H9 (cell line): ENCODE results near the gene ZNF813. TPM values are rescaled to one million over a fixed set of nuclear protein-coding genes. Genes with fewer than 3 reads are reported as not detected.
"Not testable (repeated sequence)": the region's sequence is repeated elsewhere in the genome, so short reads cannot be mapped to it uniquely, and the experiment has no call there.

ENCODE experiments used
- DNase-seq: peaks from one replicate; pipeline ENCODE4 v3.0.0-alpha.2; 2017
- H2AFZ ChIP-seq: one replicate; pipeline ENCODE4 v1.6.1; 2013; ENCODE audit warnings: mild to moderate bottlenecking, low read length, control low read depth, moderate library complexity
- H2AK5ac ChIP-seq: 2 replicates; pipeline ENCODE4 v1.6.1; 2013; ENCODE audit warnings: low read length, control low read depth, mixed read lengths; ENCODE audit not compliant: insufficient read length
- H2BK120ac ChIP-seq: one replicate; pipeline ENCODE4 v1.6.1; 2013; ENCODE audit warnings: low read depth, mild to moderate bottlenecking, low read length, control low read depth, inconsistent platforms; ENCODE audit not compliant: poor library complexity, severe bottlenecking
- H2BK12ac ChIP-seq: 2 replicates; pipeline ENCODE4 v1.6.1; 2013; ENCODE audit warnings: low read length, control low read depth, mixed read lengths, low read depth; ENCODE audit not compliant: insufficient read length
- H2BK15ac ChIP-seq: 2 replicates; pipeline ENCODE4 v1.6.1; 2013; ENCODE audit warnings: low read depth, low read length, control low read depth
- H2BK20ac ChIP-seq: one replicate; pipeline ENCODE4 v1.6.1; 2013; ENCODE audit warnings: low read depth, mild to moderate bottlenecking, low read length, control low read depth, inconsistent platforms; ENCODE audit not compliant: poor library complexity, severe bottlenecking
- H2BK5ac ChIP-seq: 2 replicates; pipeline ENCODE4 v1.6.1; 2013; ENCODE audit warnings: low read length, control low read depth, mixed read lengths; ENCODE audit not compliant: insufficient read length
- H3K14ac ChIP-seq: 2 replicates; pipeline ENCODE4 v1.6.1; 2013; ENCODE audit warnings: low read length, control low read depth; ENCODE audit not compliant: insufficient read depth
- H3K18ac ChIP-seq: 2 replicates; pipeline ENCODE4 v1.6.1; 2013; ENCODE audit warnings: low read depth, mild to moderate bottlenecking, mixed read lengths, low read length, control low read depth; ENCODE audit not compliant: insufficient read length
- H3K23ac ChIP-seq: 2 replicates; pipeline ENCODE4 v1.6.1; 2013; ENCODE audit warnings: low read length, control low read depth, mixed read lengths, low read depth; ENCODE audit not compliant: insufficient read length
- H3K23me2 ChIP-seq: 2 replicates; pipeline ENCODE4 v1.6.1; 2013; ENCODE audit warnings: low read depth, mild to moderate bottlenecking, mixed read lengths, low read length, control low read depth; ENCODE audit not compliant: insufficient read length, poor library complexity, severe bottlenecking
- H3K27ac ChIP-seq: 2 replicates; pipeline ENCODE4 v1.5.1; 2013; ENCODE audit warnings: low read length, control low read depth, mixed read lengths, low read depth; ENCODE audit not compliant: insufficient read length
- H3K27me3 ChIP-seq: 2 replicates; pipeline ENCODE4 v1.6.1; 2013; ENCODE audit warnings: low read length, control low read depth, inconsistent platforms; ENCODE audit not compliant: insufficient read depth
- H3K4ac ChIP-seq: 2 replicates; pipeline ENCODE4 v1.6.1; 2013; ENCODE audit warnings: low read depth, mild to moderate bottlenecking, control low read depth, inconsistent platforms, low read length, moderate library complexity
- H3K4me1 ChIP-seq: 2 replicates; pipeline ENCODE4 v1.6.1; 2013; ENCODE audit warnings: low read length, control low read depth, inconsistent platforms; ENCODE audit not compliant: insufficient read depth
- H3K4me2 ChIP-seq: 2 replicates; pipeline ENCODE4 v1.6.1; 2013; ENCODE audit warnings: low read length, control low read depth, mixed read lengths; ENCODE audit not compliant: insufficient read length, insufficient read depth
- H3K56ac ChIP-seq: 2 replicates; pipeline ENCODE4 v1.6.1; 2013; ENCODE audit warnings: low read depth, mild to moderate bottlenecking, mixed read lengths, low read length, control low read depth; ENCODE audit not compliant: insufficient read length
- H3K79me1 ChIP-seq: 2 replicates; pipeline ENCODE4 v1.6.1; 2013; ENCODE audit warnings: low read depth, mild to moderate bottlenecking, moderate library complexity, low read length, control low read depth, inconsistent platforms; ENCODE audit not compliant: insufficient read depth, poor library complexity, severe bottlenecking
- H3K79me2 ChIP-seq: 2 replicates; pipeline ENCODE4 v1.6.1; 2013; ENCODE audit warnings: low read length, control low read depth, inconsistent platforms; ENCODE audit not compliant: insufficient read depth
- H3K9ac ChIP-seq: 2 replicates; pipeline ENCODE4 v1.6.1; 2013; ENCODE audit warnings: low read length, control low read depth, mixed read lengths; ENCODE audit not compliant: insufficient read length; ENCODE audit errors: extremely low read depth
- H3K9me3 ChIP-seq: one replicate; pipeline ENCODE4 v1.6.1; 2013; ENCODE audit warnings: low read depth, low read length, inconsistent platforms; ENCODE audit not compliant: control insufficient read depth
- H3T11ph ChIP-seq: one replicate; pipeline ENCODE4 v1.6.1; 2013; ENCODE audit warnings: mild to moderate bottlenecking, low read length, control low read depth, inconsistent platforms
- H4K20me1 ChIP-seq: one replicate; pipeline ENCODE4 v1.6.1; 2013; ENCODE audit not compliant: control insufficient read depth, insufficient read length, insufficient read depth
- H4K5ac ChIP-seq: 2 replicates; pipeline ENCODE4 v1.6.1; 2013; ENCODE audit warnings: low read depth, mild to moderate bottlenecking, mixed read lengths, low read length, control low read depth; ENCODE audit not compliant: insufficient read length
- H4K8ac ChIP-seq: replicated peaks from 2 replicates; pipeline ENCODE4 v1.6.1; 2013; ENCODE audit warnings: low read length, control low read depth, mixed read lengths, low read depth; ENCODE audit not compliant: insufficient read length
- H4K91ac ChIP-seq: 2 replicates; pipeline ENCODE4 v1.6.1; 2013; ENCODE audit warnings: low read depth, mild to moderate bottlenecking, moderate library complexity, mixed read lengths, low read length, control low read depth; ENCODE audit not compliant: insufficient read length
- H3K27ac Mint-ChIP-seq, 3 experiments: 2 replicates in 2 of 3; 3 replicates in 1 of 3; pipeline ENCODE4 v1.8.0; 2020 to 2021; ENCODE audit warnings: mixed read lengths in 3 of 3, mild to moderate bottlenecking in 1 of 3, moderate library complexity in 1 of 3
- H3K27me3 Mint-ChIP-seq: 2 replicates; pipeline ENCODE4 v1.8.0; 2021; ENCODE audit warnings: low read depth, mild to moderate bottlenecking, moderate library complexity, mixed read lengths
- H3K36me3 Mint-ChIP-seq, 3 experiments: 2 replicates in 2 of 3; 3 replicates in 1 of 3; pipeline ENCODE4 v1.8.0; 2020 to 2021; ENCODE audit warnings: low read depth in 3 of 3, mixed read lengths in 3 of 3; ENCODE audit not compliant: insufficient read depth in 1 of 3
- H3K4me1 Mint-ChIP-seq, 2 experiments: 2 replicates each; pipeline ENCODE4 v1.8.0; 2020; ENCODE audit warnings: mixed read lengths in 2 of 2
- H3K4me3 Mint-ChIP-seq, 2 experiments: 2 replicates in 1 of 2; 3 replicates in 1 of 2; pipeline ENCODE4 v1.8.0; 2020 to 2021; ENCODE audit warnings: mild to moderate bottlenecking in 2 of 2, mixed read lengths in 2 of 2, moderate library complexity in 1 of 2
- H3K9me3 Mint-ChIP-seq, 2 experiments: 2 replicates in 1 of 2; 3 replicates in 1 of 2; pipeline ENCODE4 v1.8.0; 2020; ENCODE audit warnings: mild to moderate bottlenecking in 2 of 2, mixed read lengths in 2 of 2, moderate library complexity in 1 of 2
- WGBS: extraction: QIAGEN DNeasy Blood & Tissue Kit; methylation state at CpG from one replicate; pipeline ENCODE4 v1.1.7; 2013; ENCODE audit warnings: missing lambda C conversion rate, low lambda C conversion rate, mixed read lengths; ENCODE audit not compliant: insufficient read length; ENCODE audit errors: extremely low coverage; 5-methylcytosine and 5-hydroxymethylcytosine counted together
- total RNA-seq: library from RNA; stranded (reverse); gene quantifications from 2 replicates; pipeline ENCODE4 v1.2.1, GENCODE V29; 2021

ZNF813 gene
- total RNA-seq, 1 experiment from 2014 or later = 17.3 TPM

- not testable (repeated sequence) for H3K4me1 ChIP-seq, H3K79me1 ChIP-seq, H3K9ac ChIP-seq, H3K79me2 ChIP-seq, H3K18ac ChIP-seq, H2AFZ ChIP-seq, H4K91ac ChIP-seq, H2AK5ac ChIP-seq, H3K4me2 ChIP-seq, H4K20me1 ChIP-seq, H3K4ac ChIP-seq, H3K23me2 ChIP-seq, H4K5ac ChIP-seq, H2BK12ac ChIP-seq, H2BK15ac ChIP-seq, H3K14ac ChIP-seq, H3K27me3 Mint-ChIP-seq, H2BK20ac ChIP-seq, H3K27ac ChIP-seq, H2BK120ac ChIP-seq, H2BK5ac ChIP-seq, H4K8ac ChIP-seq, H3K4me3 Mint-ChIP-seq, H3K56ac ChIP-seq, H3K23ac ChIP-seq, DNase-seq, H3K27me3 ChIP-seq, H3K4me1 Mint-ChIP-seq, H3T11ph ChIP-seq
- H3K9me3 ChIP-seq = peaks cover 23% of the 10 kb centered on the region
- no CpG with 5 or more reads among the region's 2 CpGs for WGBS
- peaks cover 83 to 92% (median 90%) of the 10 kb centered on the region in 3 experiments for H3K36me3 Mint-ChIP-seq
- peak overlapping the region in 1 of 3 experiments; percentile 66; a peak in 1 of 7 replicates for H3K27ac Mint-ChIP-seq
- peaks cover 38 to 66% of the 10 kb centered on the region in 2 experiments for H3K9me3 Mint-ChIP-seq
Measured at GRCh38 chr19:53483751-53484150, 16.2 kb downstream of the ZNF813 start.
